Middle frontal gyrus (tissue), 1 donor: ENCODE results near the gene MAP3K3.
"Not testable (repeated sequence)": the region's sequence is repeated elsewhere in the genome, so short reads cannot be mapped to it uniquely, and the experiment has no call there.

ENCODE experiments used
- DNase-seq: peaks from one replicate; pipeline ENCODE4 v3.0.0-alpha.2; 2015; ENCODE audit warnings: low spot score; ENCODE audit errors: extremely low spot score

MAP3K3 gene

DNA sequence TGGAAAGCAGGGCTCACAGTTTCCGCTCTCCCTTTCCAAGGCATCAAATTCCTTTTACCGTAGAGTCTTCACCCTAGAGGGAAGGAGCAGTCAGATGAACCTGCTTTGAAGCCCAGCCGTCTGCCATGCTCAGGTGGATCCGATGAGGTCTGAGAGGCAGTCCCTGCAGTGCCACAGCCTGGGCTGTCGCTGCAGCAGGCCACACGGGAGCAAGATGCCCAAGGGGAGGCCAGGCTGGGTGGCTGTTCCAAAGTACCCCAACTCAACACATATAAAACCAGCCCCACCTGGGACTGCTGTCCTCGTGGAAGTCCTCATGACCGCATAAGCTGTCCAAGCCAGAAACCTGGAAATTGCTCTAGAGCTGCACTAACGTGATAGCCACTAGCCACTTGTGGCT is 82.6 kb downstream of the MAP3K3 start:
- no peak for DNase-seq

DNA sequence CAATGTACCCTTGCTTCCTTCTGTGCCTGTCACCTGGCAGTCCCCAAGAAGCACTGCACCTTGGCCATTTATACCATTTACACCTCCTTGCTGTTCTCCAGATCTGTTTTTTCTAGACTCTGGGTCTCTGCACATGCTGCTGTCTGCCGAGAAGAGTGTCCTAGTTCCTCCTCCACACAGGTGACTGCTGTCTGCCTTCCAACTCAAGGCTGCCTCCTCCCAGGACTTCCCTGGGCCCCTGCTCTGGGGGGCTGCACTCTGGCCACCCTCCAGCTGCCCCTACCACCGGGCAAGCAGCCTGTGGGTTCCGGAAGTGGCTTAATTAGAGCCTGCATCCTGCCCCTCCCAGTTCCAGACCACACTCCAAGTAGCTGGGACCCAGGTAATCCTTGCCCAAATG is 83.4 kb downstream of the MAP3K3 start:
- DNase-seq: no peak

DNA sequence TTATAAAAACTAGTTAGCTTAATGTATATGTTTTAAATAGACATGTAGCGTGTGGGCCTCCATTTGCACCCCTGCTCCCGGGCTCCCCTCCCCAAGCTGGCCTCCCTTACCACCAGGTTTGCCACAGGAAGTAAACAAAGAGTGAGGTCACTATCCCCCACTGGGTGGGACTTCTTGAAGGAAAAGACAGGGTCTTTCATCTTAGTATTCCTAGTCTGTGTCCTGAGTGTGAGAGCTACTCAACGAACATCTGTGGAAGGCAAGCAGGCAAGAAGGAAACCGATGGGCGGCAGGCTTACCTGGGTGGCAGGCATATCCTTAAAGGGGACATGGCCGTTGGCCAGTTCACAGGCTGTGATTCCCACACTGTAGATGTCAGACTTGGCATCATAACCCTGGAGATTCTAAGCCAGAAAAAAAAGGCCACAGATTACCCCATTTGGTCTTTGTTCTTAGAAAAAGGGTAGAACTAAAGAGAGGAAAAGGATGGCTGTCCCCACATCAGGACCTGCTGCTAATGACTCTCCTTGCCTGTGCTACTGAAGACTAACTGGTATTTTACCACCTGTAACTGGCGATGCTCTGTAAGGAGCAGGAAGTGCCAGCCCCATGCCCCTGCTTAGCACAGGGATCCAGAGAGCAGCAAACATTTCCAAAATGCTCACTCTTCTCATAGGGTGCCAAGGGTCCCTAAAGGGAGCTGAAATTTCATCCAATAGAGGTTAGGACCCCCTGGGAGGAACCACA is 84.3 kb downstream of the MAP3K3 start:
- DNase-seq: no peak

DNA sequence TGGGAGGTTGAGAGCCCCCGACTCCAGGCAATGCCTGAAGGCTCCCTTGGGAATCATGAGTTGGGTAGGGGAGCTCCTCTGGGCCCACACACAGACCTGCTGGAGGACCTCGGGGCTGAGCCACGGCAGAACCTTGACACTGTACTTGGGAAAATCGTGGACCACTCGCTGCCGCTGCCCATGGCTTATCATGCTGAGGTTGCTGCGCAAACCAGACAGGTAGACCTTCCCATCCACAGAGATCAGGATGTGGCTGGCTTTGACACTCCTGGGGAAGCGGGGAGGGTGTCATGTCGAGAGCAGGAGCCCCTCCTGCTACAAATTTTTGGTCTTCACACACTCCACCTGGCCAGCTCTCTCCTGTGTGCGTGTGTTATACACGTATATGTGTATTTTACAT is 84.9 kb downstream of the MAP3K3 start:
- DNase-seq: no peak

DNA sequence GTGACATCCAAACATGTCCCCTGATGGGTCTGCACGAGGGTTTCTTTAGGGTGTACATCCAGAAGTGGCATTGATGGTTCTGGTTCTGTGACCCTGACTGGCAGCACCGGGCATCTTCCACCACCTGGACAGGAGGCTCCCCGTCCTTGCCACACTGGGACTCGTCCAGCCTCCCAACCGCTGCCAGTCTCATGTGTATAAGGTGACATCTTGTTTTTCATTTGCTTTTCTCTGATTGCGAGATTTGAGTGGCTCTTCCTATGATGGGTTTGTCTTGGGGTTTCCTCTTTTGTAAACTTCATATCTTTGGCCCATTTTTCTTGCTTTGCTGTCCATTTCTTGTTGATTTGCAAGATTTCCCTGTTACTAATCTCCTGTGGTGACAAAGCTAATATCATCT is 86.9 kb downstream of the MAP3K3 start:
- DNase-seq: no peak

DNA sequence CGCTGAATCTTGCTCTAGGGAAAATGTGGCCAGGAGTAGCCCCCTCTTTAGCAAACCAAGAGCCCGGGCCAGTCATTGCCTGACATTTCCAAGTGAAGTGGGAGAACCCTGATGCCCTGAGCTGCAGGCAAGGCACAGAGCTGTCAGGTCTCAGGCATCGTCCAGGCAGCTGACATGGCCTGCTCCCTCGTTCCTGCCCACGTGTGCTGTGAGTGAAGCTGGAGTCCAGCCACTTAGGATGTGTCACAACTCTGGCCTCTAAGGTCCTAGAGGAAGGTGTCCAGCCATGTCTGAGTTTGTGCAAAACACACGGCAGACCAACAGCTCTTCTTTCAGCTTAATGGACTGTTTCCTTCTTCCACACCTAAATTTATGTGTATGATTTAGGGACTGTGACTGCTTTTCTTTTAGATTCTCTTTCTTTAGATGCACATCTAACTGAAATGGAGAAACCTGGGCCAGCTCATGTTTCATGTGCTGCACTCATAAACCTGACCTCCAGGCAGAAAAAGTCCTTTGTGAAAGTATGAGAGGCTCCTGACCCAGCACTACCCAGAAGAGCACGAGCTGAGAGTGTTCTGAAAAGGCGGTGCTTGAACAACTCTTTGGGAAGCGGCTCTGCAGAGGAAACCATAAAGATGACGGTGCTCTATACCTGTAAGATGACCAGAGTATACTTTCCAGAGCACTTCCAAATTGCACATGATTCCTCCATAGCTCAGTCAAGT is 92.5 kb downstream of the MAP3K3 start:
- no peak for DNase-seq

DNA sequence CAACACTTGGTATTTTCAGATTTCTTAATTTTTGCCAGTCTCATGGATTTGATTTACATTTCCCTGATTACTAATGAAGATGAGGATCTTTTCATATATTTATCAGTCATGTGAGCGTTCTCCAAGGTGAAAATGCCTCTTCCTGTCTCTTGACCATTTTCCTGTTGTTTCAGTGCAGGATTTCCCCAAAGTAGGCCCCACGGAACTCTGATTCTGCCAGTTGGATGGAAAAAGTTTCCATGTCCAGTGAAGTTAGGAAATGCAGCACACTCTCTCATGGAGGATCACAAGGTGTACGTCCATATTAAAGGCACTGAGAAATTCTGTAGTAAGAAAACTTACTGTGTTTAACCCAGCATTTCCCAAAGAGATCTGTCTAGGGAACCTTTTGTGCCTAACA is 94.2 kb downstream of the MAP3K3 start:
- no peak for DNase-seq

DNA sequence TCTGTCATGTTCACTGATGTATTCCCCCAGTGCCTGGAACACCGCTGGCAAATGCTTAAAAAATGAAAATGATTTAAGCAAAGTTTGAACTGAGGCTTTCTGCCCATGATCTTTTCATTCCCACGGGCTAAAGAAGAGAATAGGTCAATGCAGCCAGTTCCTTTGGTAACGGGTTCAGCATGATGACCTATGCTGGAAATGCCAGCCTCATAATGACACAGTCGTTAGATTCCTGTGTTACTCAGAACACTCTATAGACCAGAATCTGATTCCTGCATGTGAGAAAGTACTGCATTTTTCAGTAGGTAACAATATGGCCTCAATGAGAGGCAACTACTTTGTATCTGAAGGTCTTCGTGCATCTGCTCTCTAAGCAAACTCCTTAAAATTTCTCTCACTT is 96.8 kb downstream of the MAP3K3 start:
- DNase-seq: no peak

DNA sequence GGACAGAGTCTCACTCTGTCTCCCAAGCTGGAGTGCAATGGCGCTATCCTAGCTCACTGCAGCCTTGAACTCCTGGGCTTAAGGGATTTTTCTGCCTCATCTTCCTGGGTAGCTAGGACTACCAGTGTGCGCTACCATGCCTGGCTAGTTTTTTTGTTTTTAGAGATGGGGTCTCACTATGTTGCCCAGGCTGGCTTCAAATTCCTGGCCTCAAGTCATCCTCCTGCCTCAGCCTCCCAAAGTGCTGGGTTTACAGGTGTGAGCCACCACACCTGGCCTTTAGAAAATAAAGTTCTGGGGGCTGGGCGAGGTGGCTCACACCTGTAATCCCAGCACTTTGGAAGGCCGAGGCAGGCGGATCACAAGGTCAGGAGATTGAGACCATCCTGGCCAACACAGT is 98.0 kb downstream of the MAP3K3 start:
- DNase-seq: not testable (repeated sequence)

DNA sequence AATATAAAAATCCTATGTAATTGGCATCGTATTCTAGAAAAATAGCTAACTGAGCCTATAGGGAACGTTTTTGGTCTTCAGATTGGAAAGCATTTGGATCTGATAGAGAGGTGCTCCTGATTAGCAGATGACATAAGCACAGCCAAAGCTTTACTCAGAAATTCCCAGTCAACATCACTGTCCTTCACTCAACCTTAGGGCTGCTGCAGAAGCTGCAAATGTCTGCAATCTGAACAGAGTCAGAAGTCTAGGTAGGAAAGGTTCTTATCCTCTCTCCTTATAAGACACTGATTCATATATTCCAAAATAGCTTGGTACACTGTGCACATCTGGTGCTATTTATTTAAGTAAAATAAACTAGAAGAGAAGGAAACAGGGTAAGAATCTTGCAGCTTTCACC is 100.2 kb downstream of the MAP3K3 start:
- no peak for DNase-seq

DNA sequence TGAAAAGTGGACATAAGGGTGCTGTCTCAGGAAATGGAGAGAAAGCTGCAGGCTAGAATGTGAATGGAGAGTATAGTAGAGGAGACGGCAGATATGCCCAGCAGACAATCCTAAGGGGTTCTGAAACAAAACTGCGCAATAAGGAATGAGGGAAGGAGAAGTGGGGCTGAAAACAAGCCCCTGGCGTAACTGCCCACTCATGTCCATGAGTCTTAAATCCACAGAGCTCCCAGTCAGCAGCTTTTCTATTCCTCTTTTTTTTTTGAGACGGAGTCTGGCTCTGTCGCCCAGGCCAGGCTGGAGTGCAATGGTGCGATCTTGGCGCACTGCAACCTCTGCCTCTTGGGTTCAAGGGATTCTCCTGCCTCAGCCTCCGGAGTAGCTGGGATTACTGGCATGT is 113.5 kb downstream of the MAP3K3 start:
- DNase-seq: no peak

DNA sequence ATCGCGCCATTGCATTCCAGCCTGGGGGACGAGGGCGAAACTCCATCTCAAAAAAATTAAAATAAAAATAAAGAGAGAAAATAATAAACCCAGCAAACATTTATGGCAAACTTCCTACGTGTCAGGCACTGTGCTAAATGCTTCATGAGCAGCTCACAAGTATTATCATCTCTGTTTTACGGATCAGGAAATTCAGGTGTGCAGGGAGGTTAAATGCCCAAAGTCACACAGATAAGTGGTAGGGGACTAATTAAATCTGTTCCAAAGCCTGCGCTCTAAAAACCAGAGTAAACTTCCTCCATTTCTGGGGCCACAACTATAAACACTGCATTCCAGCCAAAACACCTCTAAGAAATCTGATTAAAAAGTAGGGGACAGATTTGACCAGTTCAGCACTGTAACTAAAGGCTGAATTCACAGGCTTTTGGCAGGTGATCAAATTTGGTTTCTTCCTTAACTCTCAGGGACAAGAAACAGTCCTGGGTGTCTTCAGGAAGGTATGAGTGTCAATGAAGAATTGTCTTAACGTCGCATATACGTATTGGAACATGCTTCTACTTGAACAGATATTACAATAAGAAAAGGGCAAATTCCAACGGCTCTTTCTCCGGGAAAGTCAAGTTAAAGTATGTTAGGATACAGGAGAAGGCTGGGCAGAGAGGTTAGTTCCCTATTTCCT is 118.4 kb downstream of the MAP3K3 start:
- no peak for DNase-seq

DNA sequence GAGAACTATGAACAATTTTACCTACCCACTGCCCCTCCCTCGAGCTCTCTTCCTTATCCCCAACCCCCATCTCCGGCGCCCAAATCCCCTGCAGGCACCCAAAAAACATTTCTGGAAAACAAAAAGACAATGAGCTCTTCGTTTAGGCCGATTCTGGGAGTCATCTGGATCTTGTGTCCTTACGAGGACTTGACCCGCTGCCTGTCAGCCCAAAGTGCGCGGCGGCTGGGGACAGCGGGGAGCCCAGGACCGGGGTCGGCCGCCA is 118.9 kb downstream of the MAP3K3 start:
- DNase-seq: no peak

DNA sequence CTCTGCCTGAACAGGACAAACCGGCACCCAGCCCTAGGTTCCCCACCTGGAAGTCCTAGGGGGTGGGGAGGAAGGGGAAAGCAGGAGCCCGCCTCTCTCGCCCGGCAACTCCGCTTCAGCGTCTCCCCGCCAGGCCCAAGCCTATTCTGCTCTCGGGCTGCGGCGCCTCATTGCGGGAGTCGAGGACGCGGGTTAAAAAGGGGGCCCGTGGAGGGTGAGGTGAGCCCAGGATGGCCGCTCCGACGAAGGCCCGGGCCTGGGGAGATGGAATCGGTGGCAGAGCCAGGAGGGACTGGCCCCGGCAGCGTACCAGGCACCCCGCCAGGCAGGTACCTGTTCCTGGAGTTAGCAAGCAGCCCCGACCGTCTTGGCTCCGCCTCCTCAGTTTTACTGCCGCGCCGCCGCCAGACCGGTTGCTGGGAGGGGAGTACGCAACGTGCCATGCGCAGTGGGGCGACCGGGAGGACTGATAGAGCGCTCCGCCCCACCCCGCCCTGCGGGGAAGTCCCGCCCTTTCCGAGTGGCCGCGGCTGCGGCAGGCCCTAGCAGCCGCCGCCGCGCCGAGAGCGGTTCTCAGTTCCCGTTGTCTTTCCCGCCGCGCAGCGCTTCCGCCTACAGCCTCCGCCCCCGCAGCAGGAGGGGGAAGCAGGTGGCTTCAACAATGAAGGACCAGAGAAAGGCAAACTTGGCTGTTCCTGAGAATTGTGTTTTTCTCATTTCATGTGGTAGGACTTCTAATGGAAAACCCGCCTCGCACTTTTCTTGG is 119.4 kb downstream of the MAP3K3 start, which contains the start of gene STRADA:
STRADA (minus strand) TSS at position 392 of the 766 bp plus-strand sequence. CDS start 13,430 bp downstream, outside the sequence.
- DNase-seq: peak; percentile 92
